ENCODE measurements around the gene TMC4.

Gene TMC4

DNA sequence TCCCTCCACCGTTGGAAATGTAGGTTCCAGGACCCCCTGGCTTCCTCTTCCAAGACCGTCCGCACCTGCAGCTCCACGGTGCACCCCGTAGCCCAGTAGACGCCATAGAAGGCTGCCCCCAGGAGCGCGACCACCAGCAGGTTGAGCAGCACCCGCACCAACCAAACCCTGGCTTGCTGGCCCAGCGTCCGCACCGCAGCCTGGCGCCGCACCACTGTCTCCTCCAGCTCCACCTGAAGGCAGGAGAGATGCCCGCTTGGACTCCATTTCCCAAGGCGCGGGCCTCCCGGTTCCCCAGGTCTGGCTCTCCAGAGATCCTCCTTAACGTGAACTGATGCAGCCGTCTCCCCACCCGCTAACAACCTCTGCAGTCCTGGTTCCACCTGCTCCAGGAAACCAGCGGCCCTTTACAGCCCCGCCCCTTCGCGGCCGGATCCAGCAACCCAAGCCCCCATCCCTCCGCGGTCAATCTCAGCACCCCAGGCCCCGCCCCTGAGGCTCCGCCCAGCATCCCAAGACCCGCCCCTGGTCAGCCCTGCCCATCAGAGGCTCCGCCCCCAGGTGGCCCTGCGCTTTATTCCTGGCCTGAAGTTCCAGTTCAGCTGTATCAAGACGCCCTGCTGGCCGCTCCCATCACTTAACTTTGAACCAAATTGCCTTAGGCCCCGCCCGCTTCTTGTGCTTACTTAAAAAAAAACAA lies 8.4 kb downstream of the TMC4 start:
- Histone ChIP-seq H3K36me3 (ENCODE audit: insufficient read depth, low read length) (no peaks in the 10 kb centered on the region), H4K20me1 (ENCODE audit: insufficient read depth, low read length, poor library complexity, severe bottlenecking) (no peaks in the 10 kb centered on the region), H3K79me2 (ENCODE audit: insufficient read depth, low read length) (peaks cover 19% of the 10 kb centered on the region; the same call in 1 of the 2 replicates), H2AFZ (ENCODE audit: low read length) (no peak overlapping the region), H3K4me3 (ENCODE audit: low read length, poor library complexity, severe bottlenecking) (no peak overlapping the region), H3K9me3 (ENCODE audit: insufficient read depth, low read depth, low read length) (no peaks in the 10 kb centered on the region), H3F3A (ENCODE audit: low read depth) (no peaks in the 10 kb centered on the region), H3K4me2 (ENCODE audit: low read depth, low read length, poor library complexity, severe bottlenecking) (no peak overlapping the region), H3K9ac (ENCODE audit: low read depth, low read length, poor library complexity, severe bottlenecking) (no peak overlapping the region), H3K4me1 (ENCODE audit: insufficient read depth, low read length, poor library complexity, severe bottlenecking) (peaks cover 8% of the 10 kb centered on the region), H3K27me3 (ENCODE audit: insufficient read depth, low read length, poor library complexity, severe bottlenecking) (no peaks in the 10 kb centered on the region), H3K9me2 (replicated peaks; ENCODE audit: low read depth, low read length) (no peaks in the 10 kb centered on the region)
- TF ChIP-seq, protein P1, sequence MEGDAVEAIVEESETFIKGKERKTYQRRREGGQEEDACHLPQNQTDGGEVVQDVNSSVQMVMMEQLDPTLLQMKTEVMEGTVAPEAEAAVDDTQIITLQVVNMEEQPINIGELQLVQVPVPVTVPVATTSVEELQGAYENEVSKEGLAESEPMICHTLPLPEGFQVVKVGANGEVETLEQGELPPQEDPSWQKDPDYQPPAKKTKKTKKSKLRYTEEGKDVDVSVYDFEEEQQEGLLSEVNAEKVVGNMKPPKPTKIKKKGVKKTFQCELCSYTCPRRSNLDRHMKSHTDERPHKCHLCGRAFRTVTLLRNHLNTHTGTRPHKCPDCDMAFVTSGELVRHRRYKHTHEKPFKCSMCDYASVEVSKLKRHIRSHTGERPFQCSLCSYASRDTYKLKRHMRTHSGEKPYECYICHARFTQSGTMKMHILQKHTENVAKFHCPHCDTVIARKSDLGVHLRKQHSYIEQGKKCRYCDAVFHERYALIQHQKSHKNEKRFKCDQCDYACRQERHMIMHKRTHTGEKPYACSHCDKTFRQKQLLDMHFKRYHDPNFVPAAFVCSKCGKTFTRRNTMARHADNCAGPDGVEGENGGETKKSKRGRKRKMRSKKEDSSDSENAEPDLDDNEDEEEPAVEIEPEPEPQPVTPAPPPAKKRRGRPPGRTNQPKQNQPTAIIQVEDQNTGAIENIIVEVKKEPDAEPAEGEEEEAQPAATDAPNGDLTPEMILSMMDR (conservative IDR thresholded peaks at IDR 0.05; ENCODE audit: low read length), result no peak
- TF ChIP-seq EZH2phosphoT487 (IDR thresholded peaks at IDR 0.05; ENCODE audit: borderline replicate concordance), result no peak

DNA sequence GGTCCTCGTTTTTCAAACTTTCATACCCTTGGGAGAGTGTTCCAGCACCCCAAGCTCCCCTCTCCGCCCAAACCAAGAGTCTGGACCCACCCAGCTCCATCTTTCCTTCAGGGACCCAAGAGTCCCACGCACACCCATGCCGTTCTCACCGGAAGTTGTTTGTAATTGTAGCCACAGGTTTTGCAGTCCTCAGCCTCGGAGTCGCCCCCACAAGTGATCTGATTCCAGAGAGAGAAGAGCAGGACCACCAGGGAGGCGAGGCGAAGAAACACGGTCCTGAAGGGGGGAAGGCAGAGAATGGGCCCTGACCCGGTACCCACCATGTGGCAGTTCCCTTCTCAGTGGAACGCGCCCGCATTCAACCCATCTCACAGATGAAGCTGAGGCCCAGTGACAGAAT lies 10.1 kb downstream of the TMC4 start:
- Histone ChIP-seq H3K9me2 (replicated peaks; ENCODE audit: low read depth, low read length) (no peaks in the 10 kb centered on the region), H3K4me2 (ENCODE audit: low read depth, low read length, poor library complexity, severe bottlenecking) (no peak overlapping the region), H3F3A (ENCODE audit: low read depth) (no peaks in the 10 kb centered on the region), H3K4me3 (ENCODE audit: low read length, poor library complexity, severe bottlenecking) (no peak overlapping the region), H4K20me1 (ENCODE audit: insufficient read depth, low read length, poor library complexity, severe bottlenecking) (peaks cover 12% of the 10 kb centered on the region), H2AFZ (ENCODE audit: low read length) (no peak overlapping the region), H3K9ac (ENCODE audit: low read depth, low read length, poor library complexity, severe bottlenecking) (no peak overlapping the region), H3K36me3 (ENCODE audit: insufficient read depth, low read length) (no peaks in the 10 kb centered on the region), H3K27me3 (ENCODE audit: insufficient read depth, low read length, poor library complexity, severe bottlenecking) (no peaks in the 10 kb centered on the region), H3K9me3 (ENCODE audit: insufficient read depth, low read depth, low read length) (no peaks in the 10 kb centered on the region), H3K79me2 (ENCODE audit: insufficient read depth, low read length) (peaks cover 33% of the 10 kb centered on the region), H3K4me1 (ENCODE audit: insufficient read depth, low read length, poor library complexity, severe bottlenecking) (peaks cover 21% of the 10 kb centered on the region)
- TF ChIP-seq, protein P1 (conservative IDR thresholded peaks at IDR 0.05; ENCODE audit: low read length), result no peak
- no peak for TF ChIP-seq EZH2phosphoT487 (IDR thresholded peaks at IDR 0.05; ENCODE audit: borderline replicate concordance)

DNA sequence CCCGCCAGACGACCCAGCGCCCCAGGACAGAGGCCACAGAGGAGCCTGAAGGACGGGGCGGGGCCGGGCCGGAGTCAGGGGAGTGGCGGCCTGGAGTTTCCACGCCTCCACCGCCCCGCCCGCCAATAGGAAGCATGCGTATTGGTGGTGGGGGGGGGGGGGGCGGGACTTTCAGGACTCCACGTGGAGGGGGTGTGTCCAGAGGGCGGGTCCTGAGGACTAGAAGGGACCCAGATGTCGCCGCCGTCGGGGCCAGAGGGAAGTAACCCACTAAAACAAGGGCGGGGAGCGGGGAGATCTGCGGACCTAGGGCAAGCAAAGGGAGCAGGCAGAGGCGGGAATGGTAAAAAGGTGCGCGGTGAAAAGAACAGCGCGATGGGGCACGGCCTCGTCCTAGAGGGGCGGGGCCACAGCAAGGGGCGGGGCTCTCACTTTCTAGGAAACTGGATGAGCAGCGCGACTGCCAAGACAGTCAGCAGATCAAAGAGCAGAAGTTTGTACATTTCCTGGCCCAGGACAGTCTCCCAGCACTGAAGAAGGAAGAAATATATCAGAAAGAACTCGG lies 10.6 kb downstream of the TMC4 start:
- H3K9me3 ChIP-seq (ENCODE audit: insufficient read depth, low read depth, low read length), result no peaks in the 10 kb centered on the region
- no peaks in the 10 kb centered on the region for H3K27me3 ChIP-seq (ENCODE audit: insufficient read depth, low read length, poor library complexity, severe bottlenecking)
- no peak overlapping the region for H3K4me3 ChIP-seq (ENCODE audit: low read length, poor library complexity, severe bottlenecking)
- no peak overlapping the region for H3K4me2 ChIP-seq (ENCODE audit: low read depth, low read length, poor library complexity, severe bottlenecking)
- no peaks in the 10 kb centered on the region for H3F3A ChIP-seq (ENCODE audit: low read depth)
- TF ChIP-seq, protein P1 (conservative IDR thresholded peaks at IDR 0.05; ENCODE audit: low read length), result no peak
- no peak for TF ChIP-seq EZH2phosphoT487 (IDR thresholded peaks at IDR 0.05; ENCODE audit: borderline replicate concordance)
- H3K9me2 ChIP-seq (replicated peaks; ENCODE audit: low read depth, low read length), result no peaks in the 10 kb centered on the region
- peaks cover 35% of the 10 kb centered on the region for H3K79me2 ChIP-seq (ENCODE audit: insufficient read depth, low read length)
- H3K4me1 ChIP-seq (ENCODE audit: insufficient read depth, low read length, poor library complexity, severe bottlenecking), result peaks cover 21% of the 10 kb centered on the region
- no peaks in the 10 kb centered on the region for H3K36me3 ChIP-seq (ENCODE audit: insufficient read depth, low read length)
- H4K20me1 ChIP-seq (ENCODE audit: insufficient read depth, low read length, poor library complexity, severe bottlenecking), result peaks cover 12% of the 10 kb centered on the region
- no peak overlapping the region for H3K9ac ChIP-seq (ENCODE audit: low read depth, low read length, poor library complexity, severe bottlenecking)
- H2AFZ ChIP-seq (ENCODE audit: low read length), result no peak overlapping the region
